ENCODE data around the gene CLDN14. TPM values are rescaled to one million over a fixed set of nuclear protein-coding genes. Genes with fewer than 3 reads are reported as not detected.

CLDN14 gene
- total and polyA plus RNA-seq, 10 donors: 0.13 to 0.94 (median 0.35) TPM; not detected in 4

GRCh38 chr21:36510911-36511310 is 31.0 kb upstream of the CLDN14 start:
- Histone ChIP-seq H3K4me3 (no peak overlapping the region), H3K27ac (no peak overlapping the region), H3K27me3 (replicated peaks in 1 of 7) (peaks cover 0 to 23% (median 0%) of the 10 kb centered on the region in 7 donors), H3K36me3 (no peaks in the 10 kb centered on the region), H3K4me1 (no peaks in the 10 kb centered on the region), H3K9me3 (no peaks in the 10 kb centered on the region)
- intact Hi-C loops (cut with DNase I; ENCODE audit: low total_unique reads): no loop called here
- TF ChIP-seq CTCF (IDR thresholded peaks at IDR 0.05 in 8 of 11, conservative IDR thresholded peaks at IDR 0.05 in 3 of 11) (no peak), POLR2A (IDR thresholded peaks at IDR 0.05) (no peak), POLR2AphosphoS5 (IDR thresholded peaks at IDR 0.05) (no peak)
- no peak for DNase-seq
- 45 to 65% (median 50%) methylated on average over 6 of the region's 6 CpGs for WGBS, 5 donors

- 82 to 94% (median 88%) methylated on average over 9 of the region's 9 CpGs for WGBS, 5 donors
- no peaks in the 10 kb centered on the region for H3K36me3 ChIP-seq
- no peak for DNase-seq
- H3K27ac ChIP-seq: no peak overlapping the region
- no peak overlapping the region for H3K4me3 ChIP-seq
- no peaks in the 10 kb centered on the region for H3K9me3 ChIP-seq
- intact Hi-C loops (cut with DNase I; ENCODE audit: low total_unique reads): no loop called here
- H3K4me1 ChIP-seq: no peaks in the 10 kb centered on the region
- peaks cover 0 to 23% (median 0%) of the 10 kb centered on the region in 7 donors for H3K27me3 ChIP-seq (replicated peaks in 1 of 7)
- no peak for TF ChIP-seq POLR2A (IDR thresholded peaks at IDR 0.05)
- TF ChIP-seq CTCF (IDR thresholded peaks at IDR 0.05 in 8 of 11, conservative IDR thresholded peaks at IDR 0.05 in 3 of 11): no peak
- TF ChIP-seq POLR2AphosphoS5 (IDR thresholded peaks at IDR 0.05): no peak
These were observed 30.2 kb upstream of the CLDN14 start for GRCh38 chr21:36509973-36510664.

GRCh38 chr21:36508948-36509347 is 29.0 kb upstream of the CLDN14 start:
- Histone ChIP-seq H3K36me3 (no peaks in the 10 kb centered on the region), H3K4me3 (no peak overlapping the region), H3K9me3 (no peaks in the 10 kb centered on the region), H3K27me3 (replicated peaks in 1 of 7) (peaks cover 0 to 25% (median 0%) of the 10 kb centered on the region in 7 donors), H3K4me1 (peaks cover 0 to 5% (median 0%) of the 10 kb centered on the region in 6 donors), H3K27ac (no peak overlapping the region)
- 89 to 93% (median 91%) methylated on average over 9 of the region's 9 CpGs for WGBS, 5 donors
- intact Hi-C loops (cut with DNase I; ENCODE audit: low total_unique reads): no loop called here
- TF ChIP-seq POLR2A (IDR thresholded peaks at IDR 0.05) (no peak), POLR2AphosphoS5 (IDR thresholded peaks at IDR 0.05) (no peak), CTCF (IDR thresholded peaks at IDR 0.05 in 8 of 11, conservative IDR thresholded peaks at IDR 0.05 in 3 of 11) (no peak)
- no peak for DNase-seq

GRCh38 chr21:36507397-36508018 is 27.6 kb upstream of the CLDN14 start:
- no peaks in the 10 kb centered on the region for H3K9me3 ChIP-seq
- no peak overlapping the region for H3K27ac ChIP-seq
- WGBS, 5 donors: 73 to 77% (median 75%) methylated on average over 9 of the region's 9 CpGs
- TF ChIP-seq POLR2AphosphoS5 (IDR thresholded peaks at IDR 0.05) (no peak), CTCF (IDR thresholded peaks at IDR 0.05 in 8 of 11, conservative IDR thresholded peaks at IDR 0.05 in 3 of 11) (no peak), POLR2A (IDR thresholded peaks at IDR 0.05) (no peak)
- peaks cover 0 to 5% (median 0%) of the 10 kb centered on the region in 6 donors for H3K4me1 ChIP-seq
- H3K4me3 ChIP-seq: no peak overlapping the region
- intact Hi-C loops (cut with DNase I; ENCODE audit: low total_unique reads): no loop called here
- H3K27me3 ChIP-seq (replicated peaks in 1 of 7): peaks cover 0 to 14% (median 0%) of the 10 kb centered on the region in 7 donors
- no peak for DNase-seq
- no peaks in the 10 kb centered on the region for H3K36me3 ChIP-seq
